MCF 10A (cell line): ENCODE results near the gene GLA. TPM values are rescaled to one million over a fixed set of nuclear protein-coding genes. Genes with fewer than 3 reads are reported as not detected.

Experiments used
- BruUV-seq: library from RNA; stranded (reverse); fragments of 400-500 nt; replicated peaks from 2 replicates; lab custom pipeline; 2021; lab: Mats Ljungman, UMichigan
- CTCF ChIA-PET: fragments of 300-600 bp; sonication (Branson Sonifier 250); formaldehyde crosslinking; extraction: SDS; loops from one replicate; lab custom pipeline; 2021; ENCODE audit warnings: antibody characterized with exemption, inconsistent platforms; lab: Yijun Ruan, JAX
- POLR2A ChIA-PET: fragments of 300-600, 350-650 bp; sonication (Branson Sonifier 250); formaldehyde crosslinking; extraction: SDS; loops from one replicate; lab custom pipeline; 2020; ENCODE audit warnings: antibody characterized with exemption, inconsistent platforms; lab: Yijun Ruan, JAX
- DNase-seq: peaks from one replicate; pipeline ENCODE4 v3.0.0-alpha.2; 2018; ENCODE audit not compliant: unreplicated experiment
- H3K27ac Mint-ChIP-seq: one replicate; pipeline ENCODE4 v1.8.0; 2022; ENCODE audit warnings: mild to moderate bottlenecking, low read depth, mixed read lengths; ENCODE audit not compliant: unreplicated experiment
- H3K27me3 Mint-ChIP-seq: one replicate; pipeline ENCODE4 v1.8.0; 2022; ENCODE audit warnings: mixed read lengths; ENCODE audit not compliant: insufficient read depth, unreplicated experiment
- H3K36me3 Mint-ChIP-seq: one replicate; pipeline ENCODE4 v1.8.0; 2022; ENCODE audit warnings: mild to moderate bottlenecking, moderate library complexity, mixed read lengths; ENCODE audit not compliant: insufficient read depth, unreplicated experiment
- H3K4me1 Mint-ChIP-seq: one replicate; pipeline ENCODE4 v1.8.0; 2022; ENCODE audit warnings: mixed read lengths; ENCODE audit not compliant: insufficient read depth, unreplicated experiment
- H3K4me3 Mint-ChIP-seq: one replicate; pipeline ENCODE4 v1.8.0; 2022; ENCODE audit warnings: mild to moderate bottlenecking, moderate library complexity, mixed read lengths; ENCODE audit not compliant: unreplicated experiment
- H3K9me3 Mint-ChIP-seq: one replicate; pipeline ENCODE4 v1.8.0; 2022; ENCODE audit warnings: mixed read lengths; ENCODE audit not compliant: unreplicated experiment
- CTCF ChIP-seq: fragments of 200-600 bp; IDR thresholded peaks from one replicate; pipeline ENCODE4 v1.8.0; 2022; ENCODE audit warnings: antibody characterized with exemption, mild to moderate bottlenecking; ENCODE audit not compliant: unreplicated experiment
- intact Hi-C: fragments of 100-400 bp; cut with micrococcal nuclease; formaldehyde crosslinking; loops from 2 replicates; pipeline ENCODE4 v1.14.1; 2022
- total RNA-seq: library from RNA; stranded (reverse); gene quantifications from 2 replicates; pipeline ENCODE4 v1.2.3, GENCODE V29; 2022

The GLA gene
- total RNA-seq, 1 experiment from 2014 or later = 13.3 TPM

GRCh38 chrX:101368800-101369199 lies 38.9 kb downstream of the GLA start:
- DNase-seq = no peak
- ChIA-PET CTCF (no interaction called here), POLR2A (interaction anchor here (0.6 to 2.8 kb wide), 2 partner anchors 22 to 408 kb away, joined by 3 to 7 read pairs; partner anchors contain the start of gene RPL36A)
- no peaks in the 10 kb centered on the region for H3K9me3 Mint-ChIP-seq
- no peak overlapping the region for H3K27ac Mint-ChIP-seq
- intact Hi-C loops = no loop called here
- no peak overlapping the region for H3K4me3 Mint-ChIP-seq
- no peaks in the 10 kb centered on the region for H3K4me1 Mint-ChIP-seq
- H3K36me3 Mint-ChIP-seq = peaks cover under 1% of the 10 kb centered on the region
- TF ChIP-seq CTCF = no peak
- no TSS peak for BruUV-seq
- peaks cover 56% of the 10 kb centered on the region for H3K27me3 Mint-ChIP-seq

- Mint-ChIP-seq H3K4me3 (no peak overlapping the region), H3K4me1 (no peaks in the 10 kb centered on the region), H3K9me3 (no peaks in the 10 kb centered on the region), H3K27ac (no peak overlapping the region), H3K27me3 (peaks cover 52% of the 10 kb centered on the region), H3K36me3 (peaks cover 6% of the 10 kb centered on the region)
- intact Hi-C loops = no loop called here
- CTCF ChIA-PET = interaction anchor here (0.7 to 1.7 kb wide), 2 partner anchors 24 to 1881 kb away, joined by 4 read pairs; no protein-coding TSS in a partner anchor
- TF ChIP-seq CTCF = no peak
- no TSS peak for BruUV-seq
- DNase-seq = no peak
- POLR2A ChIA-PET = no interaction called here
These were observed 42.4 kb downstream of the GLA start for GRCh38 chrX:101365301-101365795.

- intact Hi-C loops = no loop called here
- ChIA-PET POLR2A (no interaction called here), CTCF (interaction anchor here (1.1 kb wide), 1 partner anchor 28 kb away, joined by 4 read pairs; the partner anchor contains the start of gene RPL36A)
- BruUV-seq = no TSS peak
- TF ChIP-seq CTCF = no peak
- DNase-seq = no peak
- H3K4me3 Mint-ChIP-seq = no peak overlapping the region
- H3K27ac Mint-ChIP-seq = no peak overlapping the region
- no peaks in the 10 kb centered on the region for H3K4me1 Mint-ChIP-seq
- H3K9me3 Mint-ChIP-seq = no peaks in the 10 kb centered on the region
- peaks cover 40% of the 10 kb centered on the region for H3K27me3 Mint-ChIP-seq
- H3K36me3 Mint-ChIP-seq = peaks cover 6% of the 10 kb centered on the region
These were observed 45.0 kb downstream of the GLA start for GRCh38 chrX:101362757-101363156.

GRCh38 chrX:101362116-101362515 lies 45.6 kb downstream of the GLA start:
- peaks cover 6% of the 10 kb centered on the region for H3K36me3 Mint-ChIP-seq
- H3K9me3 Mint-ChIP-seq = no peaks in the 10 kb centered on the region
- no TSS peak for BruUV-seq
- no peak for TF ChIP-seq CTCF
- no peak overlapping the region for H3K4me3 Mint-ChIP-seq
- ChIA-PET POLR2A (no interaction called here), CTCF (interaction anchor here (1.1 kb wide), 1 partner anchor 28 kb away, joined by 4 read pairs; the partner anchor contains the start of gene RPL36A)
- intact Hi-C loops = no loop called here
- H3K4me1 Mint-ChIP-seq = no peaks in the 10 kb centered on the region
- no peak overlapping the region for H3K27ac Mint-ChIP-seq
- no peak for DNase-seq
- peaks cover 44% of the 10 kb centered on the region for H3K27me3 Mint-ChIP-seq
